T-helper 1 cell treated with Interleukin-12 subunit alpha and Interleukin-12 subunit beta and Interleukin-4 antibody, amounts not matched to agents 30 ng/mL and 1 ng/mL, for 36 hours (primary cell): ENCODE data around the gene PRPF8. TPM values are rescaled to one million over a fixed set of nuclear protein-coding genes. Genes with fewer than 3 reads are reported as not detected.

Experiments used
- intact Hi-C: fragments of 100-400 bp; cut with micrococcal nuclease; formaldehyde crosslinking; loops from one replicate; pipeline ENCODE4 v1.15.1; 2024
- total RNA-seq: library from RNA; stranded (reverse); gene quantifications from 2 replicates; pipeline ENCODE4 v1.2.3, GENCODE V29; 2022

The PRPF8 gene
- total RNA-seq, 1 donor from 2014 or later = 375 TPM

GRCh38 chr17:1646199-1646875 is 38.3 kb downstream of the PRPF8 start:
- intact Hi-C loops = loop anchor here (5.0 to 10.0 kb wide), 4 partner anchors 226 to 1068 kb away; partner anchors contain the start of genes CLUH and MNT

GRCh38 chr17:1645207-1646171 is 39.2 kb downstream of the PRPF8 start, which contains the start of gene SCARF1:
TSS of gene SCARF1 (minus strand) at chr17:1645732. CDS start at chr17:1645697, 35 bp downstream.
- intact Hi-C loops = loop anchor here (5.0 to 10.0 kb wide), 4 partner anchors 227 to 1069 kb away; partner anchors contain the start of genes CLUH and MNT

GRCh38 chr17:1644493-1645206 is 40.0 kb downstream of the PRPF8 start:
- intact Hi-C loops = loop anchor here (5.0 to 10.0 kb wide), 5 partner anchors 157 to 1070 kb away; partner anchors contain the start of genes CLUH and MNT

GRCh38 chr17:1643999-1644492 is 40.6 kb downstream of the PRPF8 start:
- intact Hi-C loops = loop anchor here (5.0 to 10.0 kb wide), 2 partner anchors 157 to 1071 kb away; partner anchors contain the start of gene CLUH

- intact Hi-C loops = loop anchor here (5.0 to 10.0 kb wide), 2 partner anchors 156 to 1071 kb away; partner anchors contain the start of gene CLUH
These were observed 41.2 kb downstream of the PRPF8 start for GRCh38 chr17:1643293-1643998.

GRCh38 chr17:1641065-1641403 is 43.6 kb downstream of the PRPF8 start:
- intact Hi-C loops = loop anchor here (5.0 to 10.0 kb wide), 2 partner anchors 154 to 1074 kb away; partner anchors contain the start of gene CLUH

GRCh38 chr17:1640329-1641064 is 44.2 kb downstream of the PRPF8 start:
- intact Hi-C loops = loop anchor here (5.0 to 10.0 kb wide), 2 partner anchors 153 to 1074 kb away; partner anchors contain the start of gene CLUH

GRCh38 chr17:1639549-1640180 is 45.0 kb downstream of the PRPF8 start:
- intact Hi-C loops = loop anchor here (5.0 to 10.0 kb wide), 2 partner anchors 152 to 1075 kb away; partner anchors contain the start of gene CLUH

GRCh38 chr17:1638624-1639300 is 45.9 kb downstream of the PRPF8 start:
- intact Hi-C loops = no loop called here

- intact Hi-C loops = no loop called here
These were observed 46.5 kb downstream of the PRPF8 start for GRCh38 chr17:1638171-1638590.

GRCh38 chr17:1636732-1637285 is 47.9 kb downstream of the PRPF8 start:
- intact Hi-C loops = no loop called here

GRCh38 chr17:1635675-1636465 is 48.8 kb downstream of the PRPF8 start:
- intact Hi-C loops = no loop called here

GRCh38 chr17:1634841-1635650 is 49.6 kb downstream of the PRPF8 start:
- intact Hi-C loops = no loop called here

- intact Hi-C loops = loop anchor here (1.0 kb wide), 1 partner anchor 265 kb away; no protein-coding TSS in a partner anchor
These were observed 54.0 kb downstream of the PRPF8 start for GRCh38 chr17:1630662-1631061.

- intact Hi-C loops = loop anchor here (1.0 to 5.0 kb wide), 5 partner anchors 19 to 372 kb away; partner anchors contain the start of genes RILP and TRARG1
These were observed 55.0 kb downstream of the PRPF8 start for GRCh38 chr17:1629504-1630310.
